ENCODE results near the gene MMRN2. TPM values are rescaled to one million over a fixed set of nuclear protein-coding genes. Genes with fewer than 3 reads are reported as not detected.
"Not testable (repeated sequence)": the region's sequence is repeated elsewhere in the genome, so short reads cannot be mapped to it uniquely, and the experiment has no call there.

The MMRN2 gene
- polyA plus RNA-seq, 3 donors: 6.1 to 56.1 (median 22.4) TPM

DNA sequence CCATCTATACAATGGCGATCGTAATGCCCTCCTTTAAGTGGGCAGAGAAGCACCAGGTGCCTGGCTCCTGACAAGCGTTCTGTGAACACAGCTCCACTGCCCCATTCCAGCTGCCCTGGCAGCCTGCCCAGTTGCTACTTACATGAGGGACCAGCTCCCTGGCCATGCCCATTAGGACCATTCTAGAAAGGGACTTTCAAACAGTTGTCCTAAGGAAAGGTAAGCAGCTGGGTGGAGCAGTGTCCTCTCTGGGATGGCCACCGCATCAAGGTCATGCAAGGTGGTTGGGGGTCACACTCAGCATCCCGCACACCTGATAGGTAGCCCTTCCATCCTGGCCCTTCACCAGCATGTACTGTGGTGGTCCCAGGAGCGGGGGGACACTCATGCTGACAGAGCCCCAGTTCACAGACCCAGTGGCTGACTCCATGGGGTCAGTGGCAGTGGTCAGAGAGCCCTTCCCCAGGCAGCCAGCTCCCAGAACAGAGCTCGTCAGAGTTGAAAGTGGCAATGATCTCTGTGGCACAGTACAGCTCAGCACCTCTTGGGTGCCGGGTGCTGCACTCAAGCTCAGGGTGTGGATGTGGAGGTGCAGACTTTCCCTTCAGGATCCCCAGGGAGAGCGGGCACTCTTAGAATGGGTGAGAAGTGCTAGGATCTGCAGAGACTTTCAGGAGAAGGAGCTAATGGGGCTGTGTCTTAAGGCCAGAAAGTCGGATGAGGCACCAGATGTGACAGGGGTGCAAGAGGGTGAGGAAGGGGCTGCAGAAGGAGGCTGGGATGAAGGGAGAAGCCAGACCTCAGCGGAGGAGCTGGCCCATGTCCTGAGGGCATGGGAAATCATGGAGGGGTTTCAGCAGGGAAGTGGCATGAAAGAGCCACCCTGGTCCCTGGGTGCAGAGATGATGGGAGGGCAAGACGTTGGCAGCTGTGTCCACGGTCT lies 10.9 kb downstream of the MMRN2 start:
- WGBS, 3 donors: 74 to 89% (median 85%) methylated on average over 13 of the region's 13 CpGs
- no peak overlapping the region for H3K27ac ChIP-seq (ENCODE audit: low read depth, low read length)

- H3K27ac ChIP-seq (ENCODE audit: low read depth, low read length): no peak overlapping the region
- 51 to 63% (median 60%) methylated on average over 18 of the region's 18 CpGs for WGBS, 3 donors
These were observed 11.8 kb downstream of the MMRN2 start for GRCh38 chr10:86945361-86946212.

- H3K27ac ChIP-seq (ENCODE audit: low read depth, low read length): no peak overlapping the region
- WGBS, 3 donors: 87 to 98% (median 87%) methylated on average over 3 of the region's 3 CpGs
These were observed 12.5 kb downstream of the MMRN2 start for GRCh38 chr10:86944907-86945306.

GRCh38 chr10:86944471-86944870 lies 12.9 kb downstream of the MMRN2 start:
- H3K27ac ChIP-seq (ENCODE audit: low read depth, low read length): no peak overlapping the region

GRCh38 chr10:86944031-86944419 lies 13.4 kb downstream of the MMRN2 start:
- H3K27ac ChIP-seq (ENCODE audit: low read depth, low read length): no peak overlapping the region
- WGBS, 3 donors: 84 to 89% (median 84%) methylated on average over 4 of the region's 4 CpGs

DNA sequence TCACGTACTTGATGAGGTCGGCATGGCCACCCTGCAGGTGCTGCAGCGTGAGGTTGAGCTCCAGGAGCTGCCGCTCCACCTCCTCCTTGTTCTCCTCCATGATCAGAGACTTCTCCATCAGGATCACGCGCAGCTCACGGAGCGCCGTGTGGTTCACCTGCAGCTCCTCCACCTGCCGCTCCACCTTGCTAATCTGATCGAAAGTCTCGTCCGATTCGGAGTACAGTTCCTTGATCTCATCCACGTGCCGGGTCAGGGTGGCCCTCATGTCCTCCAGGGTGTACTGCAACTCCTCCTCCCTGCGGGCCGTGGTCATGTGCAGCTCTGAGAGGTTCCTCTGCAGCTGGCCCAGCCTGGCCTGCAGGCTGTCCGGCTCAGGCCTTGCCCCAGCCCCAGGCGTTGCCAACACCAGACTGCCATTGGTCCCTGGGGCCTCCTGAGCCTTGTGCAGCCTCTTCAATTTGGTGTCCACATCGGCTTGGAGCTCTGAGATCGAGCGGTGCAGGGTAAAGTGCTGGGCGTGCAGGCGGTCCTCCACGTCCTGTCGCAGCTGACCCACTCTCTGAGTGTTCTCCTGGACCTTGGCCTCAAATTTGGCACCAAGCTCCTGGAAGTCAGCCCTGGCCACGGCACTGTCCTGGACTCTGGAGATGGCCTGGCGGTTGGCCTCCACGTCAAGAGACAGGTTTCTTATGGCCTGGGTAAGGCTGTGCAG lies 13.9 kb downstream of the MMRN2 start:
- 89 to 94% (median 91%) methylated on average over 30 of the region's 30 CpGs for WGBS, 3 donors
- no peak overlapping the region for H3K27ac ChIP-seq (ENCODE audit: low read depth, low read length)

DNA sequence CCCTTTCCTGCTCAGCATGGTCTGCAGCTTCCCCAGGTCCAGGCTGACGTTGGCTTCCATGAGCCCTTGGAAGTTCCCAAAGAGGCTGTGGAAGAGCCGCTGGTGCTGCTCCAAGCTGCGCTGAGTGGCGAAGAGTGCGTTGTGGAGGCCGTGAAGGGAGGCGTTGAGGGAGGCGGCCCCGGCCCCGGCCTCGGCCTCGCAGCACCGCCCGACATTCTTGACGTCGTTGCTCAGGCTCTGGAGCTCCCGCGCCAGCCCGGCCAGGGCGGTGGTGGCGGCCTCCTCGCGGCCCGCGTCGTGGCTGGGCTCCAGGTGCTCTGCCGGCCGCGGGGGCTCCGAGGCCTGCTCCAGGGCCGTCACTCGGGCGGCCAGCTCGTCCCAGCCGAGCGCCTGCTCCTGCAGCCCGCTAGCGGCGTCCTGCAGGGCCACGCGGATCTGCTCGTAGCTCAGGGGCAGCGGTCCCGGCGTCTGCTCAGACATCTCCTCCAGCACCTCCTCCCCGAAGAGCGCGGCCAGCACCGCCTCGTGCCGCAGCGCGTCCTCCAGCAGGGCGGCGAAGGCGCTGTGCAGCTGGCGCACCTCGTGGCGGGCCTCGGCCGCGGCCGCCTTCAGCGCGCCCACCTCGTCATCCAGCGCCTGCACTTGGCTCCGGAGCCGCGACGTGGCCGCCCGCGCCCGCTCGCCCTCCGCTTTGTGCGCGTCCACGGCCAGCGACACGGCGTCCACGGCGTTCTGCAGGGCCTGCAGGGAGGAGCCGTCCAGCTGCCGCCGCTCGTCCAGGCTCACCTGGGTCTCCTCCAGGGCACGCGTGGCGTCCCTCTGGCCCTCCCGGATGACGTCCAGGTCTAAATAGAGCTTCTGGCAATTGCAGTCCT lies 14.7 kb downstream of the MMRN2 start:
- 60 to 79% (median 72%) methylated on average over 72 to 94 of the region's 94 CpGs for WGBS, 3 donors
- no peak overlapping the region for H3K27ac ChIP-seq (ENCODE audit: low read depth, low read length)

DNA sequence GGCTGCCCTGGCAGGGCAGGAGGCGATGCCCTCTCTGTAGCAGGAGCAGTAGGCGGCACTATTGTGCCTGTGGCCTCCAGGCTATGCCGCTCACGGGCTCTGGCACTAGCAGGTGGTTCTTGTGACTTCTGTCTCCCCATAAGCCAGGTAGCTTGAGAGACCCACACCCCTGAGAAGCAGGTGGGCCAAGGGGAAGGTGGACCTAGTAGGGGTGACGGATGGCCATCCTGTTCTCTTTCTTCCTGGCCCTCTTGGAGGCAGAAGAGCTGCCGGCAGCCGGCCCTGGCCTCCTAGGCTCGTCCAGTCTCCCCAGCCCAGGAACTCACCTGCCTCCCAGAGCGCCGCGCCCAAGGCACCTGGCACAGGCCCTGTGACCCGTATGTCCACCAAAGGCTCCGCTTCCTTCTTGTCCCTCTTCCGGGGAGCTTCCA lies 15.4 kb downstream of the MMRN2 start:
- 90 to 92% (median 91%) methylated on average over 14 of the region's 14 CpGs for WGBS, 3 donors
- H3K27ac ChIP-seq (ENCODE audit: low read depth, low read length): no peak overlapping the region

- H3K27ac ChIP-seq (ENCODE audit: low read depth, low read length): no peak overlapping the region
- 80 to 96% (median 86%) methylated on average over 2 of the region's 2 CpGs for WGBS, 3 donors
These were observed 16.0 kb downstream of the MMRN2 start for GRCh38 chr10:86941426-86941825.

- H3K27ac ChIP-seq (ENCODE audit: low read depth, low read length): no peak overlapping the region
- WGBS, 3 donors: 71 to 87% (median 82%) methylated on average over 6 of the region's 6 CpGs
These were observed 16.7 kb downstream of the MMRN2 start for GRCh38 chr10:86940677-86941076.

- not testable (repeated sequence) for H3K27ac ChIP-seq (ENCODE audit: low read depth, low read length)
- 87 to 88% (median 87%) methylated on average over 16 of the region's 16 CpGs for WGBS, 3 donors
These were observed 17.3 kb downstream of the MMRN2 start for GRCh38 chr10:86940076-86940475.

DNA sequence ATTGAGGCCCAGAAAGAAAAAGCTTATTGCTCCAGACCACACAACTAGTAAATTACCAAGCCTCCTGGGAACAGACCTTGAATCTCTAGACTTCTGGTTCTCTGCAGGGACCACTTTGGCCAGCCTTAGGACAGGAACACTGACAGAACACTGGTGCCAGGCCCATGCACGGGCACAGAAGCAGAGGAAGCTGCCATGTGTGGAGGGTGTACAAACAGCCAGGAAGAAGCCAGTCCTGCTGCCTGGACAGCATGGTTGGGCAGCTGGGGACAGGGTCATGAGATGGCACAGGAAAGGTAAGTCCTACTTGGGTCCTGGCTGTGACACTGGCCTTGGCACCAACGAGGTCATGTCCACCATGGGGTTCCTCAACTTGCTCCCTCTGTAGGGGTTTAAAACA lies 19.2 kb downstream of the MMRN2 start:
- WGBS, 3 donors: 87 to 89% (median 87%) methylated on average over 2 of the region's 2 CpGs
- no peak overlapping the region for H3K27ac ChIP-seq (ENCODE audit: low read depth, low read length)

DNA sequence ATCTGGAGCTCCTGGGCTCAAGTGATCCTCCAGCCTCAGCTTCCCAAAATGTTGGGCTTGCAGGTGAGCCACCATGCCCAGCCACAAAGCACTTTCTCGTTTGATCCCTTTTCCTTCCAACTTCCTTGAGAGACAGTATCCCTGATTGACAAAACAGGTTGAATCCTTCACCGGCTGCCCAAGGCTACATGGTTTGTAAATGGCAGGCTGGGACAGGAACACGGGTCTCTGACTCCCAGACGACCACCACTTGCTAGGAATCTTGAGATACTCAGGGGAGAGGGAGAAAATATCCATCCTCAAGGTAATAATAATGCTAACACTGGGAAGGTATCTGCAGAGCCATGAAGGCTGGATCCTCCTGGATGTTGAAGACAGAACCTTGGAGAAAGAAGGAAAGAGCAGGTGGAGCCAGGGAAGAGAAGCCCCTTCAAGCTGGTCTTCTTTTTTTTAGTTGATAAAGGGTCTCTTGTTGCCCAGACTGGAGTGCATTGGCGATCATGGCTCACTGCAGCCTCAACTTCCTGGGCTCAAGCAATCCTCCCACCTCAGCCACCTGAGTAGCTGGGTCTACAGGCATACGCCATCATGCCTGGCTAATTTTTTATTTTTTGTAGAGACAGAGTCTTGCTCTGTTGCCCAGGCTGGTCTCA lies 19.8 kb downstream of the MMRN2 start:
- WGBS, 3 donors: 70 to 77% (median 74%) methylated on average over 6 of the region's 6 CpGs
- H3K27ac ChIP-seq (ENCODE audit: low read depth, low read length): no peak overlapping the region

DNA sequence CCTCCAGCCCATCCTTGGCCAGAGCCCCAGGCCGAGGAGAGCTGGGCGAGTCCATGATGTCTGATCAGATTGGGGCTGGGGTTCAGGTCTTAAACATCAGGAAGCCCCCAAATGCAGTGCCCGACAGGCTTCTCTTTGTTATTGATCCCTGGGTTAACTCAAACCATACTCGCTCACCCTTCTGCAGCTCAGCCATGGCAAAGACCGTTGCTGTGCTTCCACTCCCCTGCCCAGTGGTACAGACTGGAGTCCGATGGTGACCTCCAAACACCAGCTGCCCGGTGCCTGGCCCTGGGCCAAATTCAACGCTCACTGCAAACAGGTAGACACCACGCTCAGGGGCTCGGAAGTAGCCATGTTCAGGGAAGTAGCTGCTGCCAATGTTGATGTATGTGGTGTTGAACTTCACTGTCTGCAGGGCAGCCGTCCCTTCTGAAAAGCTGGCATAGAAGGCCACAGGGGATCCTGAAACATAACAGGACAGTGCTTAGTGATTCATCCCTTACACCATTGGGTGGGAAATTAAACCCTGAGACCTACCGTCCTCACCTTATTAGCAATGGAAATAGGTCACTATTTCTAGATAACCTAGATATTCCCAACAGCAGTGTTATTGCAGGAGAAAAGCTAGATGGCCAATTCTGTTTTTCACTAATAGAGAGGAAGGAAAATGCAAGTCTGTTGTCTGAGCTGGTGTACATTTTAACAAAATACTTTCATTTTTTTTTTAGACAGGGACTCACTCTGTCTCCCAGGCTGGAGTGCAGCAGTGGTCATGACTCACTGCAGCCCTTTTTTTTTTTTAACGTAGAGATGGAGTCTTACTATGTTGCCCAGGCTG lies 20.5 kb downstream of the MMRN2 start:
- no peak overlapping the region for H3K27ac ChIP-seq (ENCODE audit: low read depth, low read length)
- 59 to 85% (median 80%) methylated on average over 13 of the region's 13 CpGs for WGBS, 3 donors

DNA sequence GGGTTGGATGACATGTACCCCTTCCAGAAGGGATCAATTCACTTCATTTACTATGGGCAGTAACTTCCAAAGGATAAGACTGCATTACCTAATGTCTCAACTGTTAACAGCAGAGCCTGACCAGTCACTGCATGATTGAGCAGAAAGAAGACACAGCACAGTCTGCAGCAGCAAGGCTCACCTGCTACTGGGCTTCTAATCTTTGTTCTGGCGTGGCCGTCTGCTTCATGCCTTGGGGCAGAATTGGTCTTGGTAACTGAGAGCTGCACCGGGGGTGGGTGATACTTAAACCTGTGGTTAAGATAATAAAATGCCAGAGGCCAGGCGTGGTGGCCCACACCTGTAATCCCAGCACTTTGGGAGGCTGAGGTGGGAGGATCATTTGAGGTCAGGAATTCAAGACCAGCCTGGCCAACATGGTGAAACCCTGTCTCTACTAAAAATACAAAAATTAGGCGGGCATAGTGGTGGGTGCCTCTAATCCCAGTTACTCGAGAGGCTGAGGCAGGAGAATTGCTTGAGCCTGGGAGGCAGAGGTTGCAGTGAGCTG lies 23.2 kb downstream of the MMRN2 start:
- WGBS, 3 donors: 86 to 88% (median 88%) methylated on average over 6 of the region's 6 CpGs
- H3K27ac ChIP-seq (ENCODE audit: low read depth, low read length): not testable (repeated sequence)

DNA sequence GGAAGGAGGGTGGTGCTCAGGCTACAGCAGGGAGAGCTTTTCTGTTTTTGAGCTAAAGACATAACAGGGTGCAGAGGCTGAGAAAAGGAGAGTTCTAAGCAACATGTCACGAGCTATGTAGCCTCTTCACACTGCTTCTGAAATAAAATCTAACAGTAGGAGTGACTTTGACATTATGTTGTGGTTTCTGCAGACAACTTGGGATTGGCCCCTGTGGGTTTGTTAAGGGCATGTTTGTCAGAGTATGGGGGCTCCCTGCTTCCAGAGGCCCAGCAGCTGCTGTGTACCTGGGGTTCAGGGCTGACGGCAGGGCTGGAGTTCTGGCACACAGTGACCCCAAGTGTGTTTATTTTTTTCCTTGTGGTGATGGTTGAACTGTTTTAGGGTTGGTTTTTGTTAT lies 24.7 kb downstream of the MMRN2 start:
- H3K27ac ChIP-seq (ENCODE audit: low read depth, low read length): no peak overlapping the region
- 89 to 91% (median 89%) methylated on average over 2 of the region's 2 CpGs for WGBS, 3 donors

Measured in adipose tissue (tissue), 3 donors.